Lung (tissue), 12 donors: ENCODE results near the gene CES4A. TPM values are rescaled to one million over a fixed set of nuclear protein-coding genes. Genes with fewer than 3 reads are reported as not detected.
"Not testable (repeated sequence)": the region's sequence is repeated elsewhere in the genome, so short reads cannot be mapped to it uniquely, and the experiment has no call there.

Experiments
- ATAC-seq: fragments of 200-7000 bp; cut with Tn5 transposase; one replicate; pipeline ENCODE4 v1.9.1; 2020; ENCODE audit warnings: moderate number of reproducible peaks; ENCODE audit not compliant: insufficient read depth, low FRiP score
- DNase-seq, 3 donors: peaks; one replicate each; pipeline ENCODE4 v3.0.0-alpha.2; 2013 to 2017
- H3K27ac ChIP-seq, 2 donors: one replicate each; pipeline ENCODE4 v1.5.1; 2013; ENCODE audit warnings: mild to moderate bottlenecking in 2 of 2, moderate library complexity in 2 of 2, control low read depth in 1 of 2, inconsistent platforms in 1 of 2, low read depth in 1 of 2, low read length in 1 of 2
- H3K27me3 ChIP-seq, 3 donors: one replicate each; pipeline ENCODE4 v1.5.1; 2013; ENCODE audit warnings: low read length in 2 of 3; ENCODE audit not compliant: control insufficient read depth in 3 of 3, insufficient read depth in 3 of 3
- H3K36me3 ChIP-seq, 4 donors: one replicate each; pipeline ENCODE4 v1.5.1; 2013; ENCODE audit warnings: low read length in 4 of 4, mild to moderate bottlenecking in 1 of 4, moderate library complexity in 1 of 4; ENCODE audit not compliant: control insufficient read depth in 4 of 4, insufficient read depth in 4 of 4
- H3K4me1 ChIP-seq, 5 donors: one replicate each; pipeline ENCODE4 v1.5.1; 2013; ENCODE audit warnings: low read length in 5 of 5, mild to moderate bottlenecking in 2 of 5, moderate library complexity in 1 of 5; ENCODE audit not compliant: control insufficient read depth in 5 of 5, insufficient read depth in 5 of 5
- H3K4me3 ChIP-seq: one replicate; pipeline ENCODE4 v1.5.1; 2013; ENCODE audit warnings: mild to moderate bottlenecking, control low read depth, moderate library complexity
- H3K9ac ChIP-seq, 2 donors: one replicate each; pipeline ENCODE4 v1.5.1; 2013; ENCODE audit warnings: low read length in 2 of 2, control low read depth in 1 of 2; ENCODE audit not compliant: insufficient read depth in 1 of 2
- H3K9me3 ChIP-seq, 4 donors: one replicate each; pipeline ENCODE4 v1.5.1; 2013; ENCODE audit warnings: low read length in 3 of 4, mild to moderate bottlenecking in 1 of 4, moderate library complexity in 1 of 4; ENCODE audit not compliant: control insufficient read depth in 4 of 4, insufficient read depth in 3 of 4
- CTCF ChIP-seq: IDR thresholded peaks from 2 replicates; pipeline ENCODE4 v1.5.1; 2012; ENCODE audit warnings: mild to moderate bottlenecking; ENCODE audit errors: control extremely low read depth, extremely low read depth
- WGBS, 2 donors: extraction: QIAGEN DNeasy Blood & Tissue Kit; methylation state at CpG; one replicate each; pipeline ENCODE4 v1.1.7; 2013; 5-methylcytosine and 5-hydroxymethylcytosine counted together
- polyA plus RNA-seq, 2 donors: library from polyadenylated mRNA; stranded (reverse); fragments of 200-250 nt; gene quantifications; one replicate each; pipeline ENCODE4 v1.2.1, GENCODE V29; 2013
- total RNA-seq, 2 donors: library from RNA; depleted of rRNA in 1 of 2; stranded (reverse); fragments of >200 nt in 1 of 2; gene quantifications; one replicate each; pipeline ENCODE4 v1.2.1, GENCODE V29; 2014 to 2021
- donor health status: control.
- donor health status: control.
- donor health status: Bipolar disorder and iron deficiency.
- donor health status: healthy.
- donor health status: DM: yes; HTN: yes; CAD: no.

Gene CES4A
- total and polyA plus RNA-seq, 4 donors: 8.0 to 29.8 (median 13.6) TPM

- Histone ChIP-seq H3K27me3 (no peaks in the 10 kb centered on the region), H3K4me3 (no peak overlapping the region)
These were observed 5.4 kb upstream of the CES4A start for GRCh38 chr16:66983033-66983432.

GRCh38 chr16:66984892-66985311 is 3.5 kb upstream of the CES4A start:
- Histone ChIP-seq H3K36me3 (no peaks in the 10 kb centered on the region), H3K9me3 (no peaks in the 10 kb centered on the region), H3K4me1 (no peaks in the 10 kb centered on the region), H3K27ac (no peak overlapping the region), H3K27me3 (no peaks in the 10 kb centered on the region), H3K4me3 (no peak overlapping the region), H3K9ac (no peak overlapping the region)
- WGBS, 2 donors: 88 to 96% methylated on average over 4 of the region's 4 CpGs
- DNase-seq: no peak
- ATAC-seq: no peak
- TF ChIP-seq CTCF: no peak

More at GRCh38 chr16:66983033-66983432, 5.4 kb upstream of the CES4A start:
- no peak for TF ChIP-seq CTCF
- Histone ChIP-seq H3K9ac (no peak overlapping the region), H3K27ac (no peak overlapping the region), H3K9me3 (no peaks in the 10 kb centered on the region), H3K36me3 (no peaks in the 10 kb centered on the region), H3K4me1 (peaks cover 0 to 5% (median 0%) of the 10 kb centered on the region in 5 donors)
- WGBS, 2 donors: 96% methylated on average over 9 of the region's 9 CpGs
- ATAC-seq: no peak
- no peak for DNase-seq

- H3K4me3 ChIP-seq: no peak overlapping the region
- no peak overlapping the region for H3K9ac ChIP-seq
- no peak for ATAC-seq
- H3K36me3 ChIP-seq: no peaks in the 10 kb centered on the region
- H3K27ac ChIP-seq: no peak overlapping the region
- no peaks in the 10 kb centered on the region for H3K9me3 ChIP-seq
- H3K27me3 ChIP-seq: no peaks in the 10 kb centered on the region
- WGBS, 2 donors: 92 to 94% methylated on average over 6 of the region's 6 CpGs
- H3K4me1 ChIP-seq: no peaks in the 10 kb centered on the region
- DNase-seq: no peak
- TF ChIP-seq CTCF: no peak
These were observed 1.8 kb upstream of the CES4A start for GRCh38 chr16:66986559-66986958.

GRCh38 chr16:66991545-66992077 is 3.2 kb downstream of the CES4A start:
- no peak for TF ChIP-seq CTCF
- no peak overlapping the region for H3K27ac ChIP-seq
- no peaks in the 10 kb centered on the region for H3K36me3 ChIP-seq
- no peaks in the 10 kb centered on the region for H3K27me3 ChIP-seq
- no peak overlapping the region for H3K4me3 ChIP-seq
- H3K9me3 ChIP-seq: no peaks in the 10 kb centered on the region
- no peak overlapping the region for H3K9ac ChIP-seq
- WGBS, 2 donors: 90 to 96% methylated on average over 2 of the region's 2 CpGs
- ATAC-seq: no peak
- DNase-seq: no peak
- H3K4me1 ChIP-seq: no peaks in the 10 kb centered on the region

GRCh38 chr16:66993558-66993957 is 5.2 kb downstream of the CES4A start:
- 93 to 94% methylated on average over 11 to 12 of the region's 12 CpGs for WGBS, 2 donors
- not testable (repeated sequence) for H3K4me1 ChIP-seq

More at GRCh38 chr16:66993558-66993957, 5.2 kb downstream of the CES4A start:
- H3K9ac ChIP-seq, ATAC-seq, DNase-seq, H3K27ac ChIP-seq, H3K27me3 ChIP-seq, H3K9me3 ChIP-seq, H3K4me3 ChIP-seq, H3K36me3 ChIP-seq: not testable (repeated sequence)
